ENCODE measurements around the gene SCGB3A2. TPM values are rescaled to one million over a fixed set of nuclear protein-coding genes. Genes with fewer than 3 reads are reported as not detected.
A peak's percentile ranks its signal among the peaks of the same experiment; 100 is the strongest.

SCGB3A2 gene
- total and polyA plus RNA-seq, 2 of the 8 experiments (the other 6 are each of a cell fraction or from before 2014, with no cell fraction given) = 47.1 to 63.6 TPM

- POLR2A ChIA-PET (ENCODE audit: partially characterized antibody) = no interaction called here
- DNase-seq (ENCODE audit: low read depth in 1 of 2, low spot score in 2 of 2) (no peak), FAIRE-seq (no peak)
- TF ChIP-seq POLR2AphosphoS5 (IDR thresholded peaks at IDR 0.05; ENCODE audit: low read depth, low read length) (no peak), USF2 (IDR thresholded peaks at IDR 0.05; ENCODE audit: low read length) (no peak), EGR1 (IDR thresholded peaks at IDR 0.05; ENCODE audit: borderline replicate concordance, low read depth, low read length) (no peak), HDAC6 (IDR thresholded peaks at IDR 0.05; ENCODE audit: low read depth, low read length) (no peak), EP300 (IDR thresholded peaks at IDR 0.05; ENCODE audit: borderline replicate concordance in 1 of 2, low read depth in 2 of 2, low read length in 2 of 2) (no peak)
Measured at GRCh38 chr5:147906326-147907095, 28.0 kb downstream of the SCGB3A2 start, which contains the start of gene C5orf46. Gene C5orf46 (minus strand): TSS chr5:147906538. CDS start chr5:147906501, 37 bp downstream.

More at GRCh38 chr5:147906326-147907095, 28.0 kb downstream of the SCGB3A2 start, which contains the start of gene C5orf46:
- WGBS, 2 experiments (ENCODE audit: extremely low coverage in 1 of 2, insufficient coverage in 1 of 2, insufficient read length in 1 of 2, insufficient replicate concordance in 2 of 2, low coverage in 1 of 2, low lambda C conversion rate in 2 of 2, missing lambda C conversion rate in 1 of 2) = 92% methylated on average over 8 of the region's 8 CpGs; no CpG with 5 or more reads in 1 of the 2 experiments
- Histone ChIP-seq H2AK5ac (ENCODE audit: low read depth, low read length) (no peak within 1 kb of the TSS), H3K9me3 (ENCODE audit: insufficient read depth in 2 of 2, low read depth in 1 of 2, low read length in 1 of 2) (no peaks in the 10 kb centered on the region), H4K8ac (ENCODE audit: extremely low read depth, insufficient read depth, low read length) (no peak within 1 kb of the TSS), H3K23me2 (ENCODE audit: low read depth, low read length) (no peaks in the 10 kb centered on the region), H3K79me2 (ENCODE audit: control insufficient read depth in 1 of 2, insufficient read depth in 2 of 2, low read length in 2 of 2) (no peaks in the 10 kb centered on the region), H2BK5ac (ENCODE audit: low read depth, low read length) (no peak within 1 kb of the TSS), H3K4me3 (ENCODE audit: extremely low read depth in 1 of 4, insufficient read depth in 2 of 4, low read depth in 3 of 4, low read length in 4 of 4) (no peak within 1 kb of the TSS), H2BK12ac (ENCODE audit: low read depth, low read length) (no peak within 1 kb of the TSS), H3K23ac (ENCODE audit: insufficient read length) (no peak within 1 kb of the TSS), H3K56ac (replicated peaks; ENCODE audit: insufficient read length, low read depth, low read length) (no peak within 1 kb of the TSS), H3K4me2 (ENCODE audit: insufficient read depth in 1 of 2, low read depth in 2 of 2, low read length in 2 of 2) (no peak within 1 kb of the TSS), H3K36me3 (ENCODE audit: control insufficient read depth in 2 of 4, insufficient read depth in 4 of 4, low read length in 3 of 4) (no peaks in the 10 kb centered on the region), H2AFZ (ENCODE audit: low read length) (0 out of 2 replicates have a peak within 1 kb of the TSS, but pooled peaks have one; percentile 54), H3K27ac (ENCODE audit: low read depth, low read length) (no peak within 1 kb of the TSS), H3K4ac (replicated peaks; ENCODE audit: insufficient read length, low read depth, low read length) (no peak within 1 kb of the TSS), H3K79me1 (ENCODE audit: low read depth, low read length) (no peaks in the 10 kb centered on the region), H3K18ac (ENCODE audit: extremely low read depth, low read length) (no peak within 1 kb of the TSS), H3K14ac (ENCODE audit: insufficient read length) (no peak within 1 kb of the TSS), H4K91ac (replicated peaks; ENCODE audit: insufficient read length, low read length) (no peak within 1 kb of the TSS), H3K9ac (replicated peaks in 1 of 4; ENCODE audit: extremely low read depth in 1 of 4, low read depth in 3 of 4, low read length in 3 of 4) (no peak within 1 kb of the TSS), H2BK20ac (ENCODE audit: low read length) (no peak within 1 kb of the TSS), H2BK120ac (replicated peaks; ENCODE audit: low read depth, low read length) (no peak within 1 kb of the TSS), H4K5ac (ENCODE audit: insufficient read length, low read depth, low read length) (no peak within 1 kb of the TSS), H3K27me3 (replicated peaks in 1 of 4; ENCODE audit: control insufficient read depth in 3 of 4, extremely low read depth in 1 of 4, insufficient read depth in 3 of 4, low read length in 3 of 4) (no peaks in the 10 kb centered on the region), H4K20me1 (replicated peaks in 1 of 2; ENCODE audit: control insufficient read depth in 1 of 2, insufficient read depth in 2 of 2, low read length in 2 of 2) (no peaks in the 10 kb centered on the region), H2BK15ac (ENCODE audit: low read length) (no peak within 1 kb of the TSS), H3K4me1 (replicated peaks in 1 of 4; ENCODE audit: control insufficient read depth in 3 of 4, insufficient read depth in 4 of 4, low read length in 3 of 4) (no peaks in the 10 kb centered on the region)
- CTCF ChIA-PET (ENCODE audit: partially characterized antibody) = interaction anchor here (1.0 to 1.4 kb wide), 3 partner anchors 19 to 83 kb away, joined by 3 to 5 read pairs (median 3); no protein-coding TSS in a partner anchor
